ENCODE results near the gene ZNF581.

ZNF581 gene

GRCh38 chr19:55611983-55612645 lies 31.3 kb upstream of the ZNF581 start:
- no peak for DNase-seq

- no peak for DNase-seq
Measured at GRCh38 chr19:55613396-55613795, 30.1 kb upstream of the ZNF581 start.

- no peak for DNase-seq
Measured at GRCh38 chr19:55613930-55614710, 29.3 kb upstream of the ZNF581 start.

- DNase-seq: no peak
Measured at GRCh38 chr19:55614711-55615542, 28.5 kb upstream of the ZNF581 start.

GRCh38 chr19:55615543-55616394 lies 27.7 kb upstream of the ZNF581 start:
- no peak for DNase-seq

GRCh38 chr19:55616395-55616875 lies 27.0 kb upstream of the ZNF581 start:
- DNase-seq: no peak

DNA sequence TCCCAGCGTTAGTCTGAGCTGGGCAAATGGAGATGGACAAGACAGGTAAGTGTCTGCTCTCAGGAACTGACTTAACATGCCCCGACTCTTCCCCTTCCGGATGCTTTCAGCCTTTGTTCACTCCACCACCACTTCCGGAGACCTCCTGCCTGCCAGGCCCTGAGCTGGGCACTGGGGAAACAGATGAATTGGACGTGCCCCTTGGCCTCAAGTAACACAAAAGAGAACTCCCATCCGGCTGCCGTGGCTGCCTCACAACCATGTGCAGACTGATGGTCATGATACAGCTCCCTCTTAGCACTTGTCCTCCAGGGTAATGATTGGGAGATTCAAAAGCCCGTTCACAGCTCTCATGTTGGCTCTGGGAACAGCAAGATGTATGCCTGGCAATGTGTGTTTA lies 26.0 kb upstream of the ZNF581 start:
- no peak for DNase-seq

GRCh38 chr19:55618426-55618825 lies 25.0 kb upstream of the ZNF581 start:
- DNase-seq: no peak

DNA sequence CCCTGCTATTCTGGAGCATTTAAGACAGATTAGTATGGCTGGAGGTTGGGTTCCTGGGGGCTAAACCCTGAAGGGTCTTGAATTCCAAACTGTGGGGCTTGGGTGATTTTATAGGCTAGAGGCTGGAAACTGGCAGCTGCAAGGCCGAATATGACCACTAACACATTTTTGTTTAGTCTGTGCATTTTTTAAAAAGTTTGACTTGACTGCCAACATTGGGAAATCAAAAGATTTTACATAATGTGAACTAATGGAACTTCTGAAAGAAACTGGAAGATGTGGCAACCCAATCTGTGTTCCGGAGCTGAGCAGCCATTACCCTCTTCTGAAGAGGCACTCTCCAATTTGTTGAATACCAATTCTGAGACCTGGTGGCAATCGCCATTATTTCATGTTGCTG lies 24.2 kb upstream of the ZNF581 start:
- peak; percentile 29 to 77 for DNase-seq

GRCh38 chr19:55620410-55621204 lies 22.8 kb upstream of the ZNF581 start:
- peak; percentile 67 to 76 for DNase-seq

DNA sequence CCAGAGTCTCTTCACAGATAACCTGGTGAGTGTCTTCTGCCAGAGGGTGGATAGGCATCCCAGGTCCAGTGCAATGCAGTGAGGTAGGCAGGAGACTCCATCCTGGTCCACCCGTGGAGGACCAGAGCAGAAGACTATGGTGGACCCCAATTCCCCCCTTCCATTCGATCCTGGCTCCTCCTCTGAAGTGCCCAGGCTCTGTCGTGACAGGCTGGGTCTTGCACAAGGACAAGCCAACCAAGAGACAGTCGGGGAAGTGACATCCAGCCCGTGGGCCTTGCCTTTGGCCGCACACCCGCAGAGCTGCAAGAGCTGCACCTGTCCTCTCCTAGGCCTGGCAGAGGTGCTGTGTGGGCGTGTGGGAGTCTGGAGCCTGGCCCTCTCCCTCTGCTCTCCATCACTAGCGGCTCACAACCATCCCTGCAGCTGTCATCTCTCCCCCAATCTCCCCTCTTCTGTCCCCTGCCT lies 22.2 kb upstream of the ZNF581 start:
- DNase-seq: no peak

GRCh38 chr19:55621673-55622231 lies 21.7 kb upstream of the ZNF581 start:
- no peak for DNase-seq

- no peak for DNase-seq
Measured at GRCh38 chr19:55622242-55622969, 21.0 kb upstream of the ZNF581 start.

DNA sequence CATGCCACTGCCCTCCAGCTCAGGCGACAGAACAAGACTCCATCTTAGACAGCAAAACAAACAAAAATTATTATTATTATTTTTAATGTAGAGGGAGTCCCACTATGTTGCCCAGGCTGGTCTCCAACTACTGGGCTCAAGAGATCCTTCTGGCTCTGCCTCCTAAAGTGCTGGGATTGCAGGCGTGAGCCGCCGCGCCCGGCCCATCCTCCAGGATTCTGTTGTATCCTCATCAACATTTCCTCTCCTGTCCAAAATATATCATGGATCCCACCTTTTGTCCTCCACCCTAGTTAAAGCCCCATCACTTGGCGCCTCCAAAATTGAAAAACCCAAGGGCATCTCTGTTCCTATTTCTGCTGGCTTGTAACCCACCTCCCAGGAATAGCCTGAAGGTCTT lies 20.3 kb upstream of the ZNF581 start:
- DNase-seq: no peak

- no peak for DNase-seq
Measured at GRCh38 chr19:55623561-55623960, 19.9 kb upstream of the ZNF581 start.

- DNase-seq: peak; percentile 93 to 96
Measured at GRCh38 chr19:55624109-55625003, 19.1 kb upstream of the ZNF581 start, which contains the start of gene ZNF784. TSS of gene ZNF784 (minus strand) at chr19:55624566. CDS start at chr19:55624561, 5 bp downstream.

GRCh38 chr19:55625004-55625326 lies 18.5 kb upstream of the ZNF581 start:
- no peak for DNase-seq

GRCh38 chr19:55626350-55626749 lies 17.1 kb upstream of the ZNF581 start:
- DNase-seq: no peak

DNA sequence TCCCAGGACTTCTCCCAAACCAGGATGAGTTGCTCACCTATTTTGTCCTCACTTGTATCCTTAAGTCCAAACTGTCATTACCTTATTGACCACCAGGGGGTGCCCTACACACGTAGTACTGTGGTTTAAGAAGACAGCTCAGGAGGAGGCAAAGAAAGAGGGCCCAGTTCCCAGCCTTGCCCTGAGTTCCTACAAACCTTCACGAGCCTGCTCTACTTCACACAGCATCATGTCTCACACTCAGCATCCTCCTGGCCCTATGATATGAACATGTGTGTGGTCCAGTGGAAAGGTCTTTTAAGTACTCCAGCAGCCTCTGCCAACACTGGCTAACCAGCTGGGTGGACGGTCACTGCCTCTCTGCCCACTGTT lies 11.0 kb upstream of the ZNF581 start:
- DNase-seq: peak; percentile 96

All from inflammatory macrophage (primary cell).